ENCODE measurements around the gene GSG1. TPM values are rescaled to one million over a fixed set of nuclear protein-coding genes. Genes with fewer than 3 reads are reported as not detected.
A peak's percentile ranks its signal among the peaks of the same experiment; 100 is the strongest.

Gene GSG1
- total RNA-seq, 1 experiment from 2014 or later = not detected

DNA sequence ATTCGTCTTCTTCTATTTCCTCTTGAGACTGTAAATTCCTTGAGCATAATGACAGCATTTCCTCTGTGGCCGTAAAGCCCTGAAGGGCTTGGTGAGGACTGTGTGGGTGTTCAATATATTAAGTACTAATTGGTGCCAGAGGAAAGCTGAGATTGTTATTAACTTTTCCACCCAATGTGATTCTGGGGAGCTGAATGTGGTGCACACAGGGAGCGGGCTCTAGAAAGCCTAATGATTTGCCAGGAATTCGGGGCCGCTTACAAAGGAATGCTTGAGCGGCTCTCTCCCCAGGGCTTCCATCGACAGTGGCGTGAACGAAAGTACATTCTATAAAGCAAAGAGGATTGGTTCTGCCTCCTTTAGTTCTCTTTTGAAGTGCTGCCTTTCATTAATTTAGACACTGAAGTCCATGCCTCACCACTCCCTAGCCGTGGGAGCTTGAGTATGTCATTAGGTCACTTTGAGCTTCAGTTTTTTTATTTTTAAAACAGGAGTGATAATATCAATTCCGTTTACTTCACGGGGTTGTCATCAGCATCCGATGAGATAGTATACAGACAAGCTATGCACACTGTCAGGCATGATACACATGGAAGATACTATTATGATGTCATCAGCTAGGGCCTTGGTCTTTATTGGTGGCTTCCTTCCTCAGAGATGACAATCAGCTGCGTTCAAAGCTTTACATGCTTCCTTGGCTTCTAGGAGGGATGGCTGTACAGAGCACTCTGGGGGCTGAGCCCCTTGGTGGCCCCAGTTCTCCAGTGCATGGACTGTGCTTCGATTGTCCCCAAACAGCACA, 11.0 kb upstream of the GSG1 start:
- DNase-seq = no peak
- Histone ChIP-seq H3K4me1 (ENCODE audit: low read length) (no peaks in the 10 kb centered on the region), H3K9me2 (replicated peaks; ENCODE audit: insufficient read depth, low read length) (no peaks in the 10 kb centered on the region), H3K9ac (ENCODE audit: low read length) (no peak overlapping the region), H2AFZ (ENCODE audit: low read length) (no peak overlapping the region), H3K79me2 (ENCODE audit: low read length) (no peaks in the 10 kb centered on the region), H3K4me3 (ENCODE audit: low read length) (no peak overlapping the region), H3K9me3 (ENCODE audit: low read length) (no peaks in the 10 kb centered on the region), H3K27ac (ENCODE audit: low read length) (no peak overlapping the region), H3K36me3 (ENCODE audit: insufficient read depth, low read length) (no peaks in the 10 kb centered on the region), H4K20me1 (ENCODE audit: insufficient read depth, low read depth, low read length) (no peaks in the 10 kb centered on the region), H3K4me2 (ENCODE audit: low read depth, low read length, poor library complexity, severe bottlenecking) (no peak overlapping the region), H3K27me3 (ENCODE audit: low read length) (no peaks in the 10 kb centered on the region)

DNA sequence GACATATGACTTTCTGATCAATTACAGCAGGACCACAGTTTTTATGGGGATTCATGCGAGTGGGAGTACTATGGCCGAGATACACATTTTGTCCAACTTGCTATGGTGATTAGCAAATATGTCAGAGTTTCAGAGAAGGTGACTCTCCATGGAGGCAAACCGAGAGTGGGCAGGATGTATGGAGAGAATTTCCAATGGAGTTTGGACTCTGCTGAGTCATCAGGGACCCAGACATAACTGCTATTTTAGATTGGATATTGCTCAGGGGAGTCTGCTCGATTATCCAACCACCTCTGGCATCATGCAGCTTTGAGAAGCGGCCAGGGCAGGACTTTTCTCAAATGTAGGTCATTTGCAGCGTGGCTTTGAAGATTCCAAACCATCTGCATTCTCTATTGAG, 9.5 kb upstream of the GSG1 start:
- no peaks in the 10 kb centered on the region for H3K79me2 ChIP-seq (ENCODE audit: low read length)
- H3K4me3 ChIP-seq (ENCODE audit: low read length) = no peak overlapping the region
- no peak overlapping the region for H3K4me2 ChIP-seq (ENCODE audit: low read depth, low read length, poor library complexity, severe bottlenecking)
- H3K36me3 ChIP-seq (ENCODE audit: insufficient read depth, low read length) = no peaks in the 10 kb centered on the region
- H3K27me3 ChIP-seq (ENCODE audit: low read length) = no peaks in the 10 kb centered on the region
- no peaks in the 10 kb centered on the region for H4K20me1 ChIP-seq (ENCODE audit: insufficient read depth, low read depth, low read length)
- H3K9me2 ChIP-seq (replicated peaks; ENCODE audit: insufficient read depth, low read length) = no peaks in the 10 kb centered on the region
- no peak overlapping the region for H3K9ac ChIP-seq (ENCODE audit: low read length)
- no peaks in the 10 kb centered on the region for H3K4me1 ChIP-seq (ENCODE audit: low read length)
- no peaks in the 10 kb centered on the region for H3K9me3 ChIP-seq (ENCODE audit: low read length)
- DNase-seq = no peak
- no peak overlapping the region for H2AFZ ChIP-seq (ENCODE audit: low read length)
- H3K27ac ChIP-seq (ENCODE audit: low read length) = no peak overlapping the region

DNA sequence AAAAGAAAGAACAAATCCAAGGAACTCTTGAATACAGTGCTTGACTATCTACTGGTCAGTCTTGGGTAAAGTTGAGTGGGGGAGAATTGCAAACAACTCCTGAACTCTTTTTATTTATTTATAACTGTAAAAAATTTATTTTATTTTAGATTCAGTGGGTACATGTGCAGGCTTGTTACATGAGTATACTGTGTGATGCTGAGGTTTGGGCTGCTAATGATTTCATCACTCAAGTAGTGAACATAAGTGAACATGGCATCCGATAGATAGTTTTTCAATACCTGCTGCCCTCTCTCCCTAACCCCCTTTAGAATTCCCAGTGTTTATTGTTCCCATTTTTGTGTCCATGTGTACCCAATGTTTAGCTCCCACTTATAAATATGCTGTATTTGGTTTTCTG, 3.2 kb upstream of the GSG1 start:
- Histone ChIP-seq H3K27me3 (ENCODE audit: low read length) (no peaks in the 10 kb centered on the region), H3K9me2 (replicated peaks; ENCODE audit: insufficient read depth, low read length) (no peaks in the 10 kb centered on the region), H3K79me2 (ENCODE audit: low read length) (no peaks in the 10 kb centered on the region), H2AFZ (ENCODE audit: low read length) (no peak overlapping the region), H4K20me1 (ENCODE audit: insufficient read depth, low read depth, low read length) (no peaks in the 10 kb centered on the region), H3K9ac (ENCODE audit: low read length) (no peak overlapping the region), H3K36me3 (ENCODE audit: insufficient read depth, low read length) (no peaks in the 10 kb centered on the region), H3K9me3 (ENCODE audit: low read length) (no peaks in the 10 kb centered on the region), H3K4me3 (ENCODE audit: low read length) (no peak overlapping the region), H3K4me2 (ENCODE audit: low read depth, low read length, poor library complexity, severe bottlenecking) (no peak overlapping the region), H3K27ac (ENCODE audit: low read length) (no peak overlapping the region), H3K4me1 (ENCODE audit: low read length) (peaks cover 3% of the 10 kb centered on the region)
- no peak for DNase-seq

DNA sequence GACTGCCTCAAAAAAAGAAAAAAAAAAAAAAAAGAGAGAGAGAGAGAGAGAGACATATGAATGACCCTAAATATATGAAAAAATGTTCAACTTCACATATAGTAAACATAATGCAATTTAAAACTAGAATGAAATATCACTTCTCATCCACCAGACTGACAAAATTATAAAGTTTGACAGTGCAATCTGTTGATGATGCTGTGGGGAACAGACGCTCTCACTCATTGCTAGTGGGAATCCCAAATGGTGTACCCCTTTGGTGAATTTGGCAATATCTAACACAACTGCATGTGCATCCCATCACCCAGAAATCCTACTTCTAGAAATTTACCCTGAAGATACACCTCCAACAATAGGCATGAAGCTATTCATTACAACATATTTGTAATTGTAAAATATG, 2.3 kb upstream of the GSG1 start:
- DNase-seq = no peak
- H3K27me3 ChIP-seq (ENCODE audit: low read length) = no peaks in the 10 kb centered on the region
- no peaks in the 10 kb centered on the region for H4K20me1 ChIP-seq (ENCODE audit: insufficient read depth, low read depth, low read length)
- peaks cover 9% of the 10 kb centered on the region for H3K4me1 ChIP-seq (ENCODE audit: low read length)
- no peaks in the 10 kb centered on the region for H3K9me3 ChIP-seq (ENCODE audit: low read length)
- H3K9ac ChIP-seq (ENCODE audit: low read length) = no peak overlapping the region
- no peak overlapping the region for H3K4me3 ChIP-seq (ENCODE audit: low read length)
- H3K27ac ChIP-seq (ENCODE audit: low read length) = no peak overlapping the region
- H3K9me2 ChIP-seq (replicated peaks; ENCODE audit: insufficient read depth, low read length) = no peaks in the 10 kb centered on the region
- H2AFZ ChIP-seq (ENCODE audit: low read length) = no peak overlapping the region
- H3K79me2 ChIP-seq (ENCODE audit: low read length) = no peaks in the 10 kb centered on the region
- H3K4me2 ChIP-seq (ENCODE audit: low read depth, low read length, poor library complexity, severe bottlenecking) = no peak overlapping the region
- H3K36me3 ChIP-seq (ENCODE audit: insufficient read depth, low read length) = no peaks in the 10 kb centered on the region

DNA sequence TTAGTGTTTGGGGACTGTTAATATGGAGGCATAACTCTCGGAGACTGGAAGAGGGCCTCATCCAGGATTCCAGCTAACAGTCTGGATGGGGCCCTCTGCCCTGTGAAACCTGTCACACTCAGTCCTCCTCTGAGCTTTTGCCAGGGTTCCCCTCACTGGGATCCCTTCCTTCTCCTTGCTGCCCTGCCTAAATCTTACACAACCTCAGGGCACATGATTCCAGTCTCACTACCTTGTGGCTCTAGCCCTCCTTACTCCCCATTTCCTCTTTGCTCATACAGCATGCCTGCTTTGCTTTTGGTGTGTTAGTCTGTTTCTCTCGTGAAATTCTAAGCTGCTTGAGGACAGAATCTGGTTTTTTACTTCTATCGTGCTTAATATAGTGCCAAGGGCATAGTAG, 942 bp upstream of the GSG1 start:
- no peaks in the 10 kb centered on the region for H3K36me3 ChIP-seq (ENCODE audit: insufficient read depth, low read length)
- no peaks in the 10 kb centered on the region for H4K20me1 ChIP-seq (ENCODE audit: insufficient read depth, low read depth, low read length)
- no peak overlapping the region for H3K9ac ChIP-seq (ENCODE audit: low read length)
- DNase-seq = no peak
- H3K27me3 ChIP-seq (ENCODE audit: low read length) = no peaks in the 10 kb centered on the region
- no peak overlapping the region for H3K27ac ChIP-seq (ENCODE audit: low read length)
- no peaks in the 10 kb centered on the region for H3K9me2 ChIP-seq (replicated peaks; ENCODE audit: insufficient read depth, low read length)
- H3K4me2 ChIP-seq (ENCODE audit: low read depth, low read length, poor library complexity, severe bottlenecking) = no peak overlapping the region
- H3K79me2 ChIP-seq (ENCODE audit: low read length) = no peaks in the 10 kb centered on the region
- no peak overlapping the region for H3K4me3 ChIP-seq (ENCODE audit: low read length)
- H3K9me3 ChIP-seq (ENCODE audit: low read length) = no peaks in the 10 kb centered on the region
- H3K4me1 ChIP-seq (ENCODE audit: low read length) = peaks cover 20% of the 10 kb centered on the region
- H2AFZ ChIP-seq (ENCODE audit: low read length) = no peak overlapping the region

DNA sequence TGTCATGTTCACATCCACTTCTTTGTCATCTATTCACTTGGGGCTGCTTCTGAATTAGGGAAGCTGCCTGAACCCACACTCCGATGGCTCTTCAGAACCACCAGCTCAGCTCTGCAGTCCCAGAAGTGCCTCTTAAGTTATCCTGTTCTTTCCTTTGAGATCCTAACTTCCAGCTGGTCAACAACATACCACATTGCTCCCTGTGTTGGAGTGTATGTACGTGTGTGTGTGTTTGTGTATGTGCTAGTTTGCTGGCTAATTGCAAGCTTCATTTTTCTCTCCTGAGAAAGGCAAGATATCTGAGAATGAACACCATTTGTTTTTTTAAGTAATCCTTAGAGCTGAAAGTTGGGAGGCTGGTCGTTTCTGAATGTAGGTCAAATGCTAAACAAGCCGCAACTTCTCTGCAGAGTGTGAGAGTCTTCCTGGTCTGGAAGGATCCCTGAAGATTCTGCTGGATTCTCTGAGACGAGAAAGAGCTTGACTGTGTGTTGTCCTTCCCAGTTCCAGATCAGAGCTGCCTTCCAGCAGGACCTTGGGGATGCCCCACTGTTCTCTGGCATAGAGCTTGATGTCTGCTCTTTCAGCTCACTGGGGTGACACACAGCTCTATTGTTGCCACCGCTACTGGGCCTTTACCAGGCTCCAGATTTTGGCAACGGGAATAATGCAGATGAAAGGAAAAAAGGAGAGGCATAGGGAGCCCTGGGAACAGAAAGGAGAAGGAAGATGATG, 839 bp downstream of the GSG1 start:
- H3K79me2 ChIP-seq (ENCODE audit: low read length) = no peaks in the 10 kb centered on the region
- no peak overlapping the region for H3K4me3 ChIP-seq (ENCODE audit: low read length)
- H2AFZ ChIP-seq (ENCODE audit: low read length) = no peak overlapping the region
- no peaks in the 10 kb centered on the region for H3K27me3 ChIP-seq (ENCODE audit: low read length)
- H3K9ac ChIP-seq (ENCODE audit: low read length) = no peak overlapping the region
- H4K20me1 ChIP-seq (ENCODE audit: insufficient read depth, low read depth, low read length) = no peaks in the 10 kb centered on the region
- H3K4me2 ChIP-seq (ENCODE audit: low read depth, low read length, poor library complexity, severe bottlenecking) = no peak overlapping the region
- no peak overlapping the region for H3K27ac ChIP-seq (ENCODE audit: low read length)
- peaks cover 38% of the 10 kb centered on the region for H3K4me1 ChIP-seq (ENCODE audit: low read length)
- DNase-seq = no peak
- no peaks in the 10 kb centered on the region for H3K9me3 ChIP-seq (ENCODE audit: low read length)
- H3K9me2 ChIP-seq (replicated peaks; ENCODE audit: insufficient read depth, low read length) = no peaks in the 10 kb centered on the region
- no peaks in the 10 kb centered on the region for H3K36me3 ChIP-seq (ENCODE audit: insufficient read depth, low read length)

DNA sequence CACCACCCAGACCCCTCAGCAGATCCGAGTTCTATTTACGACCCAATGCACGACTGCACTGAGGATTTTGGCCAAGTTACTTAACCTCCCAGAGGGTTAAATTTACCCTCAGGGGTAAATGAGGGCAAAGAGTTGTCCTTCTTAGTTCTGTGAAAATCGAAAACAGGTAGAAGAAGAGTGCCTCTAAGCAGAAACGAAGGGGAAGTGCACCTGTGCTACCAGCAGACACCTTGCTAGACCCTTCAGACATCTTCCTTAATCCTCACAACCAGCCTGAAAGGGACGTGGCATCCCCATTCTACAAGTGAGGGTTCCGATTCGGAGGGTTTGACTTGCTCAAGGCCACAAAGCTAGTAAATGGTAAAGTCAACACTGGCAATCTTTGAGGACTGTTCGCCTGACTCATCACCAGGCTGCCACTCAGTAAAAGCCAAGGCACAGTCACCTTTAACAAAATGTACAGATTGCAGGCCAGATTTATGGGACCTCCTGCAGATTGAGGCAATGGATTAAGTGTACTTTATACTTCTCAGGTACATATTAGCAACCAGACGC, 1.6 kb downstream of the GSG1 start:
- Histone ChIP-seq H3K9ac (ENCODE audit: low read length) (peak overlapping the region; percentile 71), H3K4me3 (ENCODE audit: low read length) (peak overlapping the region; percentile 75), H3K79me2 (ENCODE audit: low read length) (no peaks in the 10 kb centered on the region), H3K9me2 (replicated peaks; ENCODE audit: insufficient read depth, low read length) (no peaks in the 10 kb centered on the region), H4K20me1 (ENCODE audit: insufficient read depth, low read depth, low read length) (no peaks in the 10 kb centered on the region), H3K27me3 (ENCODE audit: low read length) (no peaks in the 10 kb centered on the region), H3K9me3 (ENCODE audit: low read length) (no peaks in the 10 kb centered on the region), H3K36me3 (ENCODE audit: insufficient read depth, low read length) (no peaks in the 10 kb centered on the region), H2AFZ (ENCODE audit: low read length) (peak overlapping the region; percentile 94; the same call in 1 of the 2 replicates), H3K4me1 (ENCODE audit: low read length) (peaks cover 45% of the 10 kb centered on the region), H3K4me2 (ENCODE audit: low read depth, low read length, poor library complexity, severe bottlenecking) (peak overlapping the region; percentile 87), H3K27ac (ENCODE audit: low read length) (no peak overlapping the region)
- peak; percentile 42 for DNase-seq

Measured in Karpas-422 (cell line).